HepG2 (cell line): Measurements from ENCODE around the gene SDR42E2. TPM values are rescaled to one million over a fixed set of nuclear protein-coding genes. Genes with fewer than 3 reads are reported as not detected.

Source experiments
- ETV6 ChIP-seq: sonication (generic); formaldehyde crosslinking; conservative IDR thresholded peaks from 2 replicates; pipeline ENCODE4 v1.4.0; 2020; ENCODE audit warnings: missing genetic modification reagents
- GATA4 ChIP-seq: sonication (generic); IDR thresholded peaks from 2 replicates; pipeline ENCODE4 v1.6.1; 2016; ENCODE audit warnings: antibody characterized with exemption, low read depth, borderline replicate concordance
- GTF2F1 ChIP-seq: fragments of 150-350 bp; IDR thresholded peaks from 2 replicates; pipeline ENCODE4 v1.6.1; 2014; ENCODE audit warnings: low read length
- GZF1 ChIP-seq: sonication (generic); formaldehyde crosslinking; IDR thresholded peaks from 2 replicates; pipeline ENCODE4 v1.5.1; 2020; ENCODE audit warnings: mild to moderate bottlenecking, missing genetic modification reagents
- KDM2A ChIP-seq: sonication (generic); formaldehyde crosslinking; IDR thresholded peaks from 2 replicates; pipeline ENCODE4 v1.4.0; 2020; ENCODE audit warnings: low read depth, missing genetic modification reagents, borderline replicate concordance
- PAWR ChIP-seq: sonication (generic); formaldehyde crosslinking; IDR thresholded peaks from 2 replicates; pipeline ENCODE4 v1.4.0; 2020; ENCODE audit warnings: missing genetic modification reagents, mild to moderate bottlenecking, borderline replicate concordance
- REL ChIP-seq: sonication (generic); formaldehyde crosslinking; conservative IDR thresholded peaks from 2 replicates; pipeline ENCODE4 v1.8.0; 2022; ENCODE audit warnings: mild to moderate bottlenecking, missing genetic modification reagents, moderate library complexity
- SP4 ChIP-seq: sonication (generic); formaldehyde crosslinking; IDR thresholded peaks from 2 replicates; pipeline ENCODE4 v1.8.1; 2023; ENCODE audit warnings: mild to moderate bottlenecking, missing genetic modification reagents
- SRY ChIP-seq: sonication (generic); formaldehyde crosslinking; IDR thresholded peaks from 2 replicates; pipeline ENCODE4 v1.8.0; 2022; ENCODE audit warnings: mild to moderate bottlenecking, missing genetic modification reagents
- TAF1 ChIP-seq: sonication (generic); formaldehyde crosslinking; IDR thresholded peaks from 2 replicates; pipeline ENCODE4 v1.4.0; 2020; ENCODE audit warnings: missing genetic modification reagents
- ZBTB8A ChIP-seq: sonication (generic); formaldehyde crosslinking; IDR thresholded peaks from 2 replicates; pipeline ENCODE4 v1.4.0; 2020; ENCODE audit warnings: mild to moderate bottlenecking, low read depth, missing genetic modification reagents, borderline replicate concordance
- ZFP90 ChIP-seq: sonication (generic); formaldehyde crosslinking; IDR thresholded peaks from 2 replicates; pipeline ENCODE4 v1.8.0; 2022; ENCODE audit warnings: missing genetic modification reagents, mild to moderate bottlenecking, inconsistent platforms, borderline replicate concordance
- ZMAT3 ChIP-seq: sonication (generic); formaldehyde crosslinking; conservative IDR thresholded peaks from 2 replicates; pipeline ENCODE4 v1.7.0; 2021; ENCODE audit warnings: missing genetic modification reagents
- ZNF180 ChIP-seq: sonication (generic); formaldehyde crosslinking; IDR thresholded peaks from 2 replicates; pipeline ENCODE4 v1.4.0; 2020; ENCODE audit warnings: low read depth, missing genetic modification reagents, borderline replicate concordance
- ZNF441 ChIP-seq: sonication (generic); formaldehyde crosslinking; IDR thresholded peaks from 2 replicates; pipeline ENCODE4 v1.7.0; 2021; ENCODE audit warnings: missing genetic modification reagents, borderline replicate concordance
- ZSCAN12 ChIP-seq: sonication (generic); formaldehyde crosslinking; IDR thresholded peaks from 2 replicates; pipeline ENCODE4 v1.9.0; 2021; ENCODE audit warnings: mild to moderate bottlenecking, missing genetic modification reagents
- ZSCAN9 ChIP-seq: IDR thresholded peaks from 2 replicates; pipeline ENCODE4 v1.6.1; 2016; ENCODE audit warnings: borderline replicate concordance
- polyA plus RNA-seq, 8 experiments: library from polyadenylated mRNA; depleted of rRNA in 3 of 8; stranded (reverse) in 7 of 8; unstranded in 1 of 8; fragments of >200 nt; fragmentation: Illumina TruSeq in 4 of 8; extraction: Trizol in 4 of 8; gene quantifications; 2 replicates each; pipeline versions ENCODE4 v1.2.1 to v1.2.3, GENCODE V29; 2011 to 2016; ENCODE audit warnings: low read depth in 4 of 8, missing spikeins in 1 of 8, mixed read lengths in 1 of 8; ENCODE audit not compliant: insufficient read depth in 1 of 8
- total RNA-seq, 5 experiments: library from RNA; depleted of rRNA; stranded (reverse); fragments of >200 nt; fragmentation: Illumina TruSeq; extraction: Trizol; gene quantifications; 2 replicates each; pipeline ENCODE4 v1.2.3, GENCODE V29; 2016; ENCODE audit warnings: low read depth in 1 of 5
- TF ChIP-seq, protein P1 (sequence below): sonication (generic); formaldehyde crosslinking; IDR thresholded peaks from 2 replicates; pipeline ENCODE4 v1.8.1; 2022; ENCODE audit warnings: low read depth, mild to moderate bottlenecking, missing genetic modification reagents
- TF ChIP-seq, protein P2 (sequence below): sonication (generic); formaldehyde crosslinking; IDR thresholded peaks from 2 replicates; pipeline ENCODE4 v1.4.0; 2020; ENCODE audit warnings: mild to moderate bottlenecking, low read depth, missing genetic modification reagents
- TF ChIP-seq, protein P3 (sequence below): sonication (generic); formaldehyde crosslinking; conservative IDR thresholded peaks from 2 replicates; pipeline ENCODE4 v1.8.0; 2022; ENCODE audit warnings: low read depth, missing genetic modification reagents
- TF ChIP-seq, protein P4 (sequence below): sonication (generic); formaldehyde crosslinking; IDR thresholded peaks from 2 replicates; pipeline ENCODE4 v1.5.1; 2020; ENCODE audit warnings: missing genetic modification reagents, mild to moderate bottlenecking, borderline replicate concordance

SDR42E2 gene
- total and polyA plus RNA-seq, 2 of the 13 experiments (the other 11 are each of a cell fraction or from before 2014, with no cell fraction given), result 0.05 to 0.11 TPM

DNA sequence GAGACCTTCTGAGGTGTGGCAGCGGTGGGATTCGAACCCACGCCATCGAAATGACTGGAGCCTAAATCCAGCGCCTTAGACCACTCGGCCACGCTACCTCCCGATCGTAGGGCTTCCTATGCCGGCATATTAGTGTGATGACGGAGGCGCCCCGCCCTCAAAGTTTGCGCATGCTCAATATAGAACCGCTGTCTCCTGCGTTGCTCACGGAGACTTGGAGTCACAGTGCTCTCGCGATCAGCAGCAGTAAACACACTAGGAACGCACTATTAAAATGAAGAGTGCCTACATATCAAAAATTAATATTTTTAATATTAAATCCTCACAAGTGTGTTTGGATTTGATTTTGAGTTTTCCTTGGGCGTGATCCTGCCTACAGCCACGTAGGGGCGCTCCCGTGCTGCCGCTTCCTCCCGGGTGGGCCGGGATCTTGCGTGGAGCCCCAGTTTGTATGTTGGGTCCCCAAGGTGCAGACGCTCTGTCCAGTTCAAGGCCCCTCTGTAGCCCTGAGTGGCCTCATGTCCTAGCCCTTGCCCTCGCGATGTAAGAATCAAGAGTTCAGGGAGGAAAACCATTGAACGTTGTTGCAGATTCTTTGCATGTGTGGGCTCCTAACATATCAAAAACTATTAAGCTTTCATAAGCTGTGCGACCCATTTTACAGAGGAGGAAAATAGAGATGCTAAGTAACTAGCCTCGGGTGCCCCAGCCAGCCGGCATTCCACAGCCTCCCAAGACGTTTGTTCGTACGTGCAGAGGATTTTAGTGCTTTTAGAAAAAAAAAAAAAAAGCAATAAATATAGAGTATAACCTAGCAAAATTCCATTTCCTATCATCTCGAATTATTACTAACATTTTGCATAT is 33.6 kb downstream of the SDR42E2 start (continued):
- TF ChIP-seq ZSCAN9, result peak; percentile 63; the same call in 1 of the 2 replicates
- TF ChIP-seq ZNF441, result peak; percentile 28; the same call in 1 of the 2 replicates
- TF ChIP-seq, protein P1, sequence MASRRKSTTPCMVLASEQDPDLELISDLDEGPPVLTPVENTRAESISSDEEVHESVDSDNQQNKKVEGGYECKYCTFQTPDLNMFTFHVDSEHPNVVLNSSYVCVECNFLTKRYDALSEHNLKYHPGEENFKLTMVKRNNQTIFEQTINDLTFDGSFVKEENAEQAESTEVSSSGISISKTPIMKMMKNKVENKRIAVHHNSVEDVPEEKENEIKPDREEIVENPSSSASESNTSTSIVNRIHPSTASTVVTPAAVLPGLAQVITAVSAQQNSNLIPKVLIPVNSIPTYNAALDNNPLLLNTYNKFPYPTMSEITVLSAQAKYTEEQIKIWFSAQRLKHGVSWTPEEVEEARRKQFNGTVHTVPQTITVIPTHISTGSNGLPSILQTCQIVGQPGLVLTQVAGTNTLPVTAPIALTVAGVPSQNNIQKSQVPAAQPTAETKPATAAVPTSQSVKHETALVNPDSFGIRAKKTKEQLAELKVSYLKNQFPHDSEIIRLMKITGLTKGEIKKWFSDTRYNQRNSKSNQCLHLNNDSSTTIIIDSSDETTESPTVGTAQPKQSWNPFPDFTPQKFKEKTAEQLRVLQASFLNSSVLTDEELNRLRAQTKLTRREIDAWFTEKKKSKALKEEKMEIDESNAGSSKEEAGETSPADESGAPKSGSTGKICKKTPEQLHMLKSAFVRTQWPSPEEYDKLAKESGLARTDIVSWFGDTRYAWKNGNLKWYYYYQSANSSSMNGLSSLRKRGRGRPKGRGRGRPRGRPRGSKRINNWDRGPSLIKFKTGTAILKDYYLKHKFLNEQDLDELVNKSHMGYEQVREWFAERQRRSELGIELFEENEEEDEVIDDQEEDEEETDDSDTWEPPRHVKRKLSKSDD, result 0 out of 2 replicates have a peak, but pooled peaks have one; percentile 74
- TF ChIP-seq ZMAT3 (CRISPR knock-in tag), result no peak
- TF ChIP-seq ETV6 (CRISPR knock-in tag), result peak; percentile 46; the same call in 1 of the 2 replicates
- peak; percentile 95; the same call in 1 of the 2 replicates for TF ChIP-seq ZNF180 (CRISPR knock-in tag)
- peak; percentile 88 for TF ChIP-seq GTF2F1
- TF ChIP-seq ZSCAN12 (CRISPR knock-in tag), result 0 out of 2 replicates have a peak, but pooled peaks have one; percentile 12
- peak; percentile 94 for TF ChIP-seq KDM2A (CRISPR knock-in tag)
- TF ChIP-seq, protein P2, sequence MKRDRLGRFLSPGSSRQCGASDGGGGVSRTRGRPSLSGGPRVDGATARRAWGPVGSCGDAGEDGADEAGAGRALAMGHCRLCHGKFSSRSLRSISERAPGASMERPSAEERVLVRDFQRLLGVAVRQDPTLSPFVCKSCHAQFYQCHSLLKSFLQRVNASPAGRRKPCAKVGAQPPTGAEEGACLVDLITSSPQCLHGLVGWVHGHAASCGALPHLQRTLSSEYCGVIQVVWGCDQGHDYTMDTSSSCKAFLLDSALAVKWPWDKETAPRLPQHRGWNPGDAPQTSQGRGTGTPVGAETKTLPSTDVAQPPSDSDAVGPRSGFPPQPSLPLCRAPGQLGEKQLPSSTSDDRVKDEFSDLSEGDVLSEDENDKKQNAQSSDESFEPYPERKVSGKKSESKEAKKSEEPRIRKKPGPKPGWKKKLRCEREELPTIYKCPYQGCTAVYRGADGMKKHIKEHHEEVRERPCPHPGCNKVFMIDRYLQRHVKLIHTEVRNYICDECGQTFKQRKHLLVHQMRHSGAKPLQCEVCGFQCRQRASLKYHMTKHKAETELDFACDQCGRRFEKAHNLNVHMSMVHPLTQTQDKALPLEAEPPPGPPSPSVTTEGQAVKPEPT (CRISPR knock-in tag), result no peak
- TF ChIP-seq GATA4, result peak; percentile 81; the same call in 1 of the 2 replicates
- TF ChIP-seq ZBTB8A (CRISPR knock-in tag), result 0 out of 2 replicates have a peak, but pooled peaks have one; percentile 11
- no peak for TF ChIP-seq GZF1 (CRISPR knock-in tag)
- no peak; the same call in 1 of the 2 replicates for TF ChIP-seq REL (CRISPR knock-in tag)
- TF ChIP-seq, protein P3, sequence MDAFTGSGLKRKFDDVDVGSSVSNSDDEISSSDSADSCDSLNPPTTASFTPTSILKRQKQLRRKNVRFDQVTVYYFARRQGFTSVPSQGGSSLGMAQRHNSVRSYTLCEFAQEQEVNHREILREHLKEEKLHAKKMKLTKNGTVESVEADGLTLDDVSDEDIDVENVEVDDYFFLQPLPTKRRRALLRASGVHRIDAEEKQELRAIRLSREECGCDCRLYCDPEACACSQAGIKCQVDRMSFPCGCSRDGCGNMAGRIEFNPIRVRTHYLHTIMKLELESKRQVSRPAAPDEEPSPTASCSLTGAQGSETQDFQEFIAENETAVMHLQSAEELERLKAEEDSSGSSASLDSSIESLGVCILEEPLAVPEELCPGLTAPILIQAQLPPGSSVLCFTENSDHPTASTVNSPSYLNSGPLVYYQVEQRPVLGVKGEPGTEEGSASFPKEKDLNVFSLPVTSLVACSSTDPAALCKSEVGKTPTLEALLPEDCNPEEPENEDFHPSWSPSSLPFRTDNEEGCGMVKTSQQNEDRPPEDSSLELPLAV, result no peak
- TF ChIP-seq PAWR (CRISPR knock-in tag), result no peak
- TF ChIP-seq, protein P4, sequence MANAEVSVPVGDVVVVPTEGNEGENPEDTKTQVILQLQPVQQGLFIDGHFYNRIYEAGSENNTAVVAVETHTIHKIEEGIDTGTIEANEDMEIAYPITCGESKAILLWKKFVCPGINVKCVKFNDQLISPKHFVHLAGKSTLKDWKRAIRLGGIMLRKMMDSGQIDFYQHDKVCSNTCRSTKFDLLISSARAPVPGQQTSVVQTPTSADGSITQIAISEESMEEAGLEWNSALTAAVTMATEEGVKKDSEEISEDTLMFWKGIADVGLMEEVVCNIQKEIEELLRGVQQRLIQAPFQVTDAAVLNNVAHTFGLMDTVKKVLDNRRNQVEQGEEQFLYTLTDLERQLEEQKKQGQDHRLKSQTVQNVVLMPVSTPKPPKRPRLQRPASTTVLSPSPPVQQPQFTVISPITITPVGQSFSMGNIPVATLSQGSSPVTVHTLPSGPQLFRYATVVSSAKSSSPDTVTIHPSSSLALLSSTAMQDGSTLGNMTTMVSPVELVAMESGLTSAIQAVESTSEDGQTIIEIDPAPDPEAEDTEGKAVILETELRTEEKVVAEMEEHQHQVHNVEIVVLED (CRISPR knock-in tag), result peak; percentile 63; the same call in 1 of the 2 replicates
- no peak for TF ChIP-seq ZFP90 (CRISPR knock-in tag)
- TF ChIP-seq SP4 (CRISPR knock-in tag), result peak; percentile 78
- TF ChIP-seq TAF1, result peak; percentile 50
- TF ChIP-seq SRY (CRISPR knock-in tag), result peak; percentile 66; the same call in 1 of the 2 replicates
